Activated CD8-positive, alpha-beta memory T cell treated with anti-CD3 and anti-CD28 coated beads, Interleukin-2, amount 50 U/mL, for 48 hours (primary cell): ENCODE data around the gene FNDC3B.
A peak's percentile ranks its signal among the peaks of the same experiment; 100 is the strongest.
"Not testable (repeated sequence)": the region's sequence is repeated elsewhere in the genome, so short reads cannot be mapped to it uniquely, and the experiment has no call there.

Experiments
- DNase-seq: peaks from one replicate; pipeline ENCODE4 v3.0.0-alpha.2; 2020

The FNDC3B gene

DNA sequence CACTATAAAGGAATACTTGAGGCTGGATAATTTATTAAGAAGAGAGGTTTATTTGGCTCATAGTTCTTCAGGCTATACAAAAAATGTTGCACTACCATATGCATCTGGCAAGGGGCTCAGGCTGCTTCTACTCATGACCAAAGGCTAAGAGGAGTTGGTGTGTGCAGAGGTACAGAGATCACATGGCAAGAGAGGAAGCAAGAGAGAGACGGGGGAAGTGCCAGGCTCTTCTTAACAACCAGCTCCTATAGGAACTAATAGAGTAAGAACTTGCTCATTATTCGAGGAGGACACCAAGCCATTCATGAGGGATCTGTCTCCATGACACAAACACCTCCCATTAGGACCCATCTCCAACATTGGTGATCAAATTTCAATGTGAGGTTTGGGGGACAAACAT lies 6.0 kb upstream of the FNDC3B start:
- DNase-seq: no peak

DNA sequence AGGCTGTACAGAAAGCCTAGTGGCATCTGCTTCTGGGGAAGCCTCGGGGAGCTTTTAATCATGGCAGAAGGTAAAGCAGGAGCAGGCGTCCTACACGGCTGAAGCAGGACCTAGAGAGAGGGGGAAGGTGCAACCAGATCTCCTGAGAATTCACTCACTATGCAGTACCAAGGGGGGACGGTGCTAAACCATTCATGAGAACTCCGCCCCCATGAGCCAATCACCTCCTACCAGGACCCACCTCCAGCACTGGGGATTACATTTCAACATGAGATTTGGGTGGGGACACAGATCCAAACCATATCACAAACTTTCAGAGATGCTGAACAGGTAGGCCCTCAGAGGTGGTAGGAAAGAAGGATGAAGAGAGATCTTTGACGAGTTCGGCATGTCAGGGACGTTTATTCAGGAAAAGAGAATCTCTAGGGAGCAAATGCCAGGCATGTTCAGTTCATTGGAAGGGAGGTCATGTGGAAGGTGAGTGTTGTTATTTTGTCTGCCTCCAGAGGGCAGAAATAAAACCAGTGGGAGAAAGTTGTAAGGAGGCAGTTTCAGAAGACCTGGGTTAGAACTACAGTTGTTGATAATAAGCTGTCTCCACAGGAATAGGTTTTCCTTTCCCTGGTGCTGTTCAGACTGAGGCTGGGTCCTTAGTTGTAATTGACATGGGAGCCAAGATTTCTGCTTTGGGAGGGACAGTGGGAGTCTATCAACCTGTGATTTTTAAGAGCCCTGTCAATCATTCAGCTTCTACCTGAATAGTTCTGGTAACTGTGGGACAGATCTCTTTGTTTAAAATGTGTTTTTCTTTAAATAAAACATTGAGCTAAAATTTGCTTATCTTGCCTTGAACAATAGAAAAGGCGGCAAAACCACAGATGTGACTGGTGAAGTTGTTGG lies 4.3 kb upstream of the FNDC3B start:
- DNase-seq: no peak

DNA sequence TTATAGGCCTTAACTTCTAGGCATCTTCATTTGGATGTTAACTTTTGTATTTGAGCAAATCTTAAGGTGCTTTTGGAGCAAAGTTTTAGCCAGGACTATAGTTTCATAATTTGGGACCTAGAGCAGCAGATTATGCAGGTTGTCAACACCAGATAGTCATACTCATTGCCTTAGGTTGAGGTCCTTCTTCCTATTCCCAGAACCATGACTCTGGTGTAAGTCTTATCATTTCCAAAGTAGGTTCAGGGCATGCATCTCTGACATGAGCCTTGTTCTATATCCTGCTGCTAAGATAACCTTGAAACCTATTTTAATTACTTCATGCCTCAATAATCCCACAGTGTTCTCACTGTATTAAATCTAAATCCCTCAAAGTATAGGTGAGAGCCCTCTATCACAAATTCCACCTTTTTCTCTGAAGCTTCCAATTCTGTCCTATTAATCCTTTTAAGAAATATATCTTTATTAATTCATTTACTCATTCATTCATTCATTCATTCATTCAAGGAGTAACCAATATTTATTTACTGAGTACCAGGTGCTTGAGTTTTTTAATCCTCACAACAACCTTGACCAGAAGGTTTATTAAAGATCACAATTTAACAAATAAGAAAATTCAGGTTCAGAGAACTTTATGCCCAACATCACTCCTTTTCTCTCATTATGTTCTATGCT lies 2.7 kb upstream of the FNDC3B start:
- no peak for DNase-seq

DNA sequence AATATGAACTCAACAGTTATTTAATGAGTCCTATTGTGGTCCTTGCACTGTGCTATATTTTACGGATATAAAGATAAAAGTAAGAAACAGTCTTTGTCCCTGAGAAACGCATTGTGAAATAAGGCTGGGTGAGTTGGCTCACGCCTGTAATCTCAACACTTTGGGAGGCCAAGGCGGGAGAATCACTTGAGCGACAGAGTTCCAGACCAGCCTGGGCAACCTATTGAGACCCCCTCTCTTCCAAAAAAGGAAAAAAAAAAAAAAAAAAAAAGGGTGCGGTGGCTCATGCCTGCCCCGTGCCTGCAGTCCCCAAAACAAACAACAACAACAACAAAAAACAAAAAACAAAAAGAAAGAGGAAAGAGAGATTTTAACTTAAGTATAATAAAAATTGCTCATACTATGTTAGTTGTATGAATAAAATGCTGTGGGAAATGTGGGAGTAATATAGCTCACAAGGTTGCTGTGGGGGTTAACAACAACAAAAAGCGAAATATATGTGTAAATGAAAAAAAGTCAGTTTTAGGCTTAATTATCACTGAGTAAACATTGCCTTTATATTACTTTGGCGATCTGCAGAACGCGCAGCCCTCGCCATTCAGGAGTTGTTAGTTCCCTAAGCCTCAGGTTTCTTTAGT lies 461 bp upstream of the FNDC3B start:
- DNase-seq: no peak

DNA sequence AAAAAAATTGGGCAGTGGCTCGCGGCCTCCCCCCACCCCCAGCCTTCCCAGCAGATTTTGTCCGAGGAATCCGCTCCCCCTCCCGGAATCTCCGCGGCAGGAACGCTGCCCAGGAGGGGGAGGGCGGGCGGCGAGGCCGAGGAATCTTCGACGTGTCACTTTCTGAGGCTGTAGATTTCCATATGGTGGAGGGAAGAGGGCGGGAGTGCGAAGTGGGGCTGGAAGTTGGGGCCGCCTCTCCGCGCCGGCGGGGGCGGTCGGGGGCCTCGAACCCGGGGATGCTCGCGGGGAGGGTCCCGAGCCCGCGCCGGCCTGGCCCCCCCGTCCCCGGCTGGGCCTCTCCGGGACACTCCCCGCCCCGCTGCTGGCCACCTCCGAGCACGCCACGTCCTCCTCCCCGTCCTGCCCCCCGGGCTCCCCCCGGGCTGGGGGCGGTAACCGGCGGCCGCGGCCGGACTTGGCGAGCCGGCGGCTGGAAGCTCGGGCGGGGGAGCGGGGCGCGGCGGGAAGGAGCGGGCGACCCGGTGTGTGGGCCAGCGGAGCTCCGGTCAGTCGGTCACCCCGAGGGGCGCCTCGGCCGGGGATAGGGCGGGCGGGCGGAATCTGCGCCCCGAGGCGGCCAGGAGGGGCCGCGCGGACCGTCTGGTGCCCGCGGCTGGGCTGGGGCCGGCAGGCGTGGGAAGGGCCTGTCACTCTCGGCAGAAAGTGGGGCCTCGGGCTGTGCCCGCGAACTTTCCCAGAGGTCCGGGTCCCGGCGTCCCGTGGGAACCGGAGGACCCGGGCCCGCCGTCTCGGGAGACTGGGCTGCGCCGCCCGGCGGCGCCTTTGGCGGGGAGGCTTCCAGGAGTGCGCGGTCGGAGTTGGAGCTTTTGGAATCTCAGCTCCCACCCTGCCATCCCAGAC lies 951 bp downstream of the FNDC3B start:
- peak; percentile 72 for DNase-seq

DNA sequence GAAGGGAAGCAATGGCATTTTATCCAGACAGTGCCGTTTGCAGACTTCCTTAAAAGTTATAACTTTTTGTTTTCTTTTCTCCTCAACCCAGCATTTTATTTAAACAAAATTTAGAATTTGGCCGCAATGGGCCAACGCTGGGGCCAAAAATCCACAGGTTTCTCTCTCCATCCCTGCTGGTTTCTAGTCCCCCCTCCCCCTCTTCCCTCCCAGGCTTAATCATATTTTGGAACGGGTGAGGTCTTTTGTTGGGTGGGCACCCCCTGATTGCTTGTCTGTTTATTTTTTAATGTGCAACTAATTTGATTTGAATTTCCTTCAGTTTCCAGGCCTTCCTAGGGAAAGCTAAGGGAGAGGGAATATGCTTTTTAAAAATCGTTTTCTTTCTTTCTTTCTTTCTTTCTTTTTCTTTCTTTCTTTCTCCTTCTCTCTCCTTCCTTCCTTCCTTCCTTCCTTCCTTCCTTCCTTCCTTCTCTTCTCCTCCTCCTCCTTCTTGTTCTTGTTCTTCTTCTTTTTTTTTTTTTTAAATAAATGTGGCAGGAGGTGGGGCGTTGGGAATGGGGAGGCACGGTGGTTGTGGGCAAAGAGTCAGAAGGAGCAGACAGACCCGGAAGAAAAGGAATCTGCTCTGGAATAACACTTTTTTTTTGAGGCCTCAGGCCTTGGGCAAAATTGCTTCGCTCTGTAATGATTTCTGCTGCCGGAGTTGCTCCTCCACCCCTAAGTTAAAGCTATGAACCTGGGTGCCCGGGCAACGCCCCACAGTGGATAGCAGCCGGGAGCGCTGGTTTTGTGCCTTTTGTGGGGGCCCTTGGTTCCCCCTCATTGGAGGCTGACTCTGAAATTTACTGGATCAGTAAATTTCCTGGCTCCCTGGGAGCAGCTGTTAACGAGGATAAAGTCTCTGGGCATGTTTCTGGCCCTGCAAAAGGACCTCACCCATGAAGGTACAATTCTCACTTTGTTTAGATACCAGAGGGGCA lies 1.9 kb downstream of the FNDC3B start:
- DNase-seq: no peak

DNA sequence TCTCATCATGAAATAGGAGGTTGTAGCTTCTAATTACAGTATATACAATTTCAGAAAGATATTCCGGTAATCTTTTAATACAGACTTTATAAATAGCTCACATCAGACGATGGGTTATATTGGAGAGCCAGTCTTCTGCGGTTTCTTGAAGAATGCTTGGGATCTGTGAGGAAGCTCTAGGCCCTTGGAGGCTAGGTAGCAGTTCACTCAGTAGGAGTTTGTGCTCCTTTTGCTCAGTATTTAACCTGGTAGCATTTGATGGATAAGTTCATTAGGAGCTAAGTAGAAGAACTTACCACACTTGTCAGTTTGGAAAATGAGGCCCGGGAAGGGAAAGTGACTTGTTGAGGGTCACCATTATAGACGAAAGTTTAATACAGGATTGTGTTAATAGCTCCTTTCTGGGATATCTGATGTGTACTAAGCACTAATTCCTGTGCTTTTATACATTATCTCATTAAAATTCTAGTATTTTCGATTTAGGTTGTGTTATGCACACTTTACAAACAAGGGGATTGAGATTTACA lies 2.8 kb downstream of the FNDC3B start:
- DNase-seq: no peak

DNA sequence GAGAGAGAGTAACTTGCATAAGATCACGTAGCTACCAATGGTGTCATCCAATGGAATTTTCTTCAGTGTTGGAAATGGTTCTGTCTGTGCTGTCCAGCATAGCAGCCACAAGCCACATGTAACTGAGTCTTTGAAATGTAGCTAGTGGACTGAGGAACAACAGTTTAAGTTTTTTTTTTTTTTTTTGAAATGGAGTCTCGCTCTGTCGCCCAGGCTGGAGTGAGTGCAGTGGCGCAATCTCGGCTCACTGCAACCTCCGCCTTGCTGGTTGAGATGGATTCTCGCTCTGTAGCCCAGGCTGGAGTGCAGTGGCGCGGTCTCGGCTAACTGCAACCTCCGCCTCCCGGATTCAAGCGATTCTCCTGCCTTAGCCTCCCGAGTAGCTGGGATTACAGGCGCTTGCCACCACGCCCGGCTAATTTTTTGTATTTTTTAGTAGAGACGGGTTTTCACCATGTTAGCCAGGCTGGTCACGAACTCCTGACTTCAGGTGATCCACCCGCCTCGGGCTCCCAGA lies 3.3 kb downstream of the FNDC3B start:
- DNase-seq: not testable (repeated sequence)

DNA sequence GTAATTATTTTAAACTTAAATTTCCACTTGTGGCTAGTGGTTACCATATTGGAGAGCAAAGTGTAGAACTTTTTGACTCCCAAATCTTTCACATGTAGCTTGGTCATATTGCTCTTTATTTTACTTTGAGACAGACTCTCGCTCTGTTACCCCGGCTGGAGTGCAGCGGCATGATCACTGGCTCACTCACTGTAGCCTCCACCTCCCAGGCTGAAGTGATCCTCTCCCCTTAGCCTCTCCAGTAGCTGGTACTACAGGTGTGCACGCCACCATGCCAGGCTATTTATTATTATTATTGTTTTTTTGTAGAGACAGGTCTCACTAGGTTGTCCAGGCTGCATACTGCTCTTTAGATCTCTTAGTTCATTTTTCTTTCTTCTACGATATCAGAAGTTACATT lies 3.9 kb downstream of the FNDC3B start:
- DNase-seq: no peak

DNA sequence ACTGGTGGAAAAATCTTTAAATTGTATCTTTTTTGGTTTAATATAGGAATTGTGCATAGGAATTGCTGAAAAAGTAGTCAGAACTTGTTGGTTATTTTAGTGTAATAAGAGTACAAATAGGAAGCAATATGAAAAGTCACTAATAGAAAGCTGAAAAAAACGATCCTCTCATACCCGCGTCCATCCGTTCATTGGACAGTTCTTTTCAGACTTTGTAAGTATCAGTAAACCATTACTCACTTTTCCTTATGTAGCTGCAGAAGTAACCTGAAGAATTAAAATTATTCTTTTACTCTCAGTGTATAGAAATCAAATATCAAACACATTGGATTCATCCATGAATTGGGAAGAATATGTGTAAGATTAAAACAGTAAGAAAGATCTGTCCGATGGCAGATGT lies 4.4 kb downstream of the FNDC3B start:
- DNase-seq: no peak

DNA sequence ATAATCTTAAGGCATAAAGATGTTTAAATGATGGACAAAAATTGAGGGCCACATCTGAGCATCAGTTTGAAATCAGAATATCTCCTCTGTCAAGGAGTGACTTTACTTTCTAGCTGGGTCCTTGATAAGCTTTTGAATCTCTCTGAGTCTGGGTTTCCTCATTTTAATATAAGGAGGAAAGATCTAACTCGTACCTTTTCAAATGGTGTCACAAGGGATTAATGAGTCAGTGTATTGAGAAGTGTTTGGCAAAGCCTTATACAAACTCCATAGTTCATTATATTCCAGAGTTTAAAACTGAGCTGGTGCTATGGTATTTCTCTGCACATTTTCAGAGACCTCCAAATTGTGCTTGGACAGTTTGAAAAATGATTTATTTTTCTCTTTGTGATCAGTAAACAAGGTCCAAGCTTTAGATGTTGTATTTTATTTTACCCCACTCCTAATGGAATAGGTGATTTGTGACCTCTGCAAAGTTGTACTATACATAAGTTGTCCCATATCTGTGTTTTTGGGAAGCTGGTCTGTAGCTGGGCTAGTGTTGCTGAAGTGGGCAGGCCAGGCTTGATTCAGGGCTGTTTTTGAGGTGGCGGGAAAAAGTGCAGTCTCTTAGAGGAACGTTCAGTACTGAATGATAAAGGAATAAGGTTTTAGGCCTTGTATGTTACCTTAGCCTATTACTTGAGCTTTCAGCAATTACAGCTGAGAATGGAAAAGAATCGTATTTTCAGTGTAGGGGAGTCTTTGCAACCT lies 5.6 kb downstream of the FNDC3B start:
- no peak for DNase-seq

DNA sequence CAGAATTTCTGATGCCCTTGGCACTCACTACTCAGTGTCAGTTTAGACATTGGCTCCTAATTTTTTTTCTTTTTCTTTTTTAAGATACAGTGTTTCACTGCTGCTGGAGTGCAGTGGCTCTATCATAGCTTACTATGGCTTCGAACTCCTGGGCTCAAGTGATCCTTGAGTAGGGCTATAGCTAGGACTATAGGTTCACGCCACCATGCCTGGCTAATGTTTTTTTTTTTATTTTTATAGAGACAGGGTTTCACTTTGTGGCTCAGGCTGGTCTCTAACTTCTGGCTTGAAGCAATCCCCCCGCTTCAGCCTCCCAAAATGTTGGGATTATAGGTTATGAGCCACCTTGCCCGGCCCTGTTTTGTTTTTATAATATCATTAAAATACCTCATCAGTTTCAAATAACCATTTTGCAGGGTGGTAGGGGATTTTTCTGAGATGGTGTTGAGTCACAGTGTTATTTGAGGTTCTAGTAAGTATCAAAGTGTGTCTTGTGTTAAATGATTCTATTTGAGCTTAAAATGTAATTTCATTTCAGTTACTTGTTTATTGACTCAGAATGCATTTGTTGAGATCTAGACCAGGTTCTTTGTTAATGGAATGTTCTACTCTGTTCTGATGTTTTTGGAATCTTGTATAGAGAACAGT lies 7.0 kb downstream of the FNDC3B start:
- no peak for DNase-seq

DNA sequence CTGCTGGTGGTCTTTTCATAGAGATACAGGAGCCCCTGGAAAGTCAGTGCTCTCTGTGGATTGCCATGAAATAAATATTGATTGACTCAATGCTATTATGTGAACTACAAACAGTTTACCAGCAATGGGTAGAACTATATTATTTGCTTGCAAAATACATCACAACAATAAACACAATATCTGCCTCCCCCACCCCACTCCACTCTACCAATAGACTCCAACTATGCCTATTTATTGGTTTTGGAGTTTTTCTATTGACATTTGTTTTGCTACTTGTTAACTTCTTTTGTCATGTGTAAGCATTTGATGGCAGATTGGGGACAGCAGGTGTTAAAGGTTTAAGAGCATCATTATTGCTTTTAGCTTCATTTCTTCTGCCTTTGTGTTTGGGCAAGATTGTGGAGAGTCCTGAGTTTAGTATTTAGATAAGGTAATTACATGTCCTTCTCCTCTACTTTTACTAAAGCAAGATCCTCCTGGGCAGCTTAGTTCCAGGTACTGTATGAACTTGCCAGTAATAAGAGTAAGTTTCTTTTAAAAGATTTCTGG lies 8.3 kb downstream of the FNDC3B start:
- DNase-seq: no peak

DNA sequence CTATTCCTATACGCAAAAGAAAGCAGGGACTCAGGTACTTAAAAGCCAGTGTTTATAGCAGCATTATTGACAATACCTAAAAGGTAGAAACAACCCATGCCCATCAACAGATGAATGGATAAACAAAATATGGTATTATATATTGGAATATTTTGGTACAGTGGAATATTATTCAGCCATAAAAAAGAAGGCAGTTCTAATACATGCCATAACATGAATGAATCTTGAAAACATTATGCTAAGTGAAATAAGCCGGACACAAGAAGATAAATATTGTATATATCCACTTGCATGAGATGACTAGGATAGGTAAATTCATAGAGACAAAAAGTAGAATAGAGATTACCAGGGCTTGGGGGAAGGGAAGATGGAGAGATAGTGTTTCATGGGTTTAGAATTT lies 9.2 kb downstream of the FNDC3B start:
- no peak for DNase-seq

DNA sequence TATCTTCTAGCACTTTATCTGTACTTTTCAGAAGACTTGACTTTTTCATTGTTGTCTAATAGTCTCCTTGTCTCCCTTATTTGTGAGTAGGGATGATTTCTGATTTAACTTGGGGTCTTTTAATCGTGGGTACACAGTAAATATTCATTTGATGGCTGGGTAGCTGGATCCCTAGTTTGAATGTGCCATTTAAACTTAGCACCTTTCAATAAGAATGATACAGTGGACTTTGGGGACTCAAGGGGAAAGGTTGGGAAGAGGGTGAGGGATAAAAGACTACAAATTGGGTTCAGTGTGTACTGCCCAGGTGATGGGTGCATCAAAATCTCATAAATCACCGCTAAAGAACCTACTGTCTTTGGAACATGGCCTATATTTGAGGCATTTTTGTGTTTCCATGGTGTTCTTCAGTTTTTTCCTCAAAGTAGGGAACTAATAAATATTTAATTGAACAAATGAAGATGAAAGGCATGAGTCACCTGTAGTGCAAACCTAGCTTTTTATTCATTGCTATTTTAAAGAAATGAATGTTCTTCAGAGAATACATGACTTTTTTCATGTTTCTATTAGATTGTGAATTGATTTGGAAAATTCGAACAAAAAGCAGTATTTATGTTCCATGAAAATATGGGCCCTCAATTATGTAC lies 12.1 kb downstream of the FNDC3B start:
- no peak for DNase-seq

DNA sequence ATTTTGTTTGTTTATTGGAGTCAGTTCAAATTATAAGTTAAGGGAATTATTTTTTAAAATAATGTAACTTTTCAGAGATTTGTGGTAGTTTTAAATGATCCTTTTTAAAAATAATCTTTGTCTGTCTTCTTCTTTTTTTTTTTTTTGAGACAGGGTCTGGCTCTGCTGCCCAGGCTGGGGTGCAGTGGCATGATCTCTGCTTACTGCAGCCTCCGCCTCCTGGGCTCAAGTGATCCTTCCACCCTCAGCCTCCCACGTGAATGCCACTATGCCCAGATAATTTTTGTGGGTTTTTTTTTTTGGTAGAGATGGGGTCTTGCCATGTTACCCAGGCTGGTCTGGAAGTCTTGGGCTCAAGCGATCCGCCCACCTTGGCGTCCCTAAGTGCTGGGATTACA lies 12.6 kb downstream of the FNDC3B start:
- no peak for DNase-seq

DNA sequence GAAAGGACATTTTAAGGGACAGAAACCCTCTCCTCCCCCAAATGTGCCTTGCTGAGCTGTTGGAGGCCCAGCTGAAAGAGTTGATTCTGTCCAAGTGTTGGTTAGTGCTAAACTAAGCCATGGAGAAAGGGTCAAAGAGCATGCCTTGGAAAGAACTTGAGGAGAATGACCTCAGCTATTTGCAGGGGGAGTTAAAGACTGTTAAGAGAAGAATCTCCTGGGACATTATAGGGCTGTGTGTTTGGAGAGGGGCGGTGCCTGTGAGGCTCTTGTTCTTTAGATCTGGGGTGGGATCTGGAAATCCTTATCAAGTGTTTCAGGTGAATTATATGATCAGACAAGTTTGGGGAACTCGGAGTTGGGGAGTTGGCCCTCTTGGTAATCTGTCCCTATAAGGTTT lies 13.0 kb downstream of the FNDC3B start:
- DNase-seq: no peak

DNA sequence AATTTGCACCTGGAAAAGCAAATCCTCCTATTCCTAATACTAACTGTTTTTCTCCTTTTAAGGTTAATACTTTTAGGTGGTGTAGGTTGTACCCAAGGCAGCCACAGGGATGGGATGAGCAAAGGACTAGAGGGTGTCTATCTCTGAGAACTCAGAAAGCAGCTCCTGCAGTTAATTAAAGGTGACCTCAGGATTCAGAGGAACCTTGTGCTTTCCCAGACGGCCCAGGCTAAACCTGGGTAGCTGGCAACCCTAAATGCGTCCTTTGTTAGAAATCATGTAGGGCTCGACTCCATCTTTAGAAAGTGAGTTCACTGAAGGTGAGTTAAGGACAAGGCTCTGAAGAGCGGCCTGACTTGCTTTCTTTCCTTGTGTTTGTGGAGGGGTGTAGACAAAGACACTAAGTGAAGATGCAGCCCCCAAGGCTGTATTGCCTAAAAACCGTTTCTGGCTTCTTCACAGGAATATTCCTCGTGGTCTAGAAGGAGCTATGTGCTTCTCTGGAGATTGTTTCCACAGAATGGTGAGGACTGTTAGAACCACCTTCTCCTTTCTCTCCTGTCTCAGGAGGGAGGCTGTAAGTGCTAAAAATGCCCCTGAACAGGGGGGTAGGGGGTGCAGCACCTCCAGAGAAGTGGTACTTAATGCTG lies 14.9 kb downstream of the FNDC3B start:
- no peak for DNase-seq
